ENCODE measurements around the gene EPHA4.

DNA sequence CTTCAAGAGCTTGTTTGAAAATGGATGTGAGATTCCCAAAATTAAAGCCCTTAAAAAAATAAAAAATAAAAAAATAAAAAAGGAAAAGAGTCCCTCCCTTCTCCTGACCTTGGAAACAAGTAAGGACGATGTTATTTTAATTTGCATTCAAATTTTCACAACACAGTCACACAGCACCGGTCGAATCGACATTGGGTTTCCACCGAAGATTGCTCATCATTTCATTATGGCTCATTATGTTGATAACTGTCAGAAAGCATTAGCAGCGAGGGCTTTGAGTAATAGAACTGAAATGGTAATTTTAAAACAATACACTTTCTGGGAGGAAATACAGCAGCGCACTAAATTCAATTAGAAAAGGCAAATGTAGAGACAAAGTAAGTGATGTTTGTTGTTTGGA lies 78.7 kb downstream of the EPHA4 start:
- TF ChIP-seq CTCF (conservative IDR thresholded peaks at IDR 0.05; ENCODE audit: low read length) (no peak), EZH2phosphoT487 (IDR thresholded peaks at IDR 0.05; ENCODE audit: borderline replicate concordance) (no peak)

Measured in Loucy (cell line).